HepG2 (cell line): Measurements from ENCODE around the gene TMEM87A. TPM values are rescaled to one million over a fixed set of nuclear protein-coding genes. Genes with fewer than 3 reads are reported as not detected.

Source experiments
- ADNP ChIP-seq: sonication (generic); formaldehyde crosslinking; IDR thresholded peaks from 2 replicates; pipeline ENCODE4 v1.4.0; 2020; ENCODE audit warnings: missing genetic modification reagents
- AGO1 ChIP-seq: fragments of 200-400 bp; formaldehyde crosslinking; IDR thresholded peaks from 2 replicates; pipeline ENCODE4 v1.6.1; 2017; ENCODE audit warnings: mild to moderate bottlenecking, low read depth, low read length, moderate library complexity; ENCODE audit not compliant: poor library complexity, severe bottlenecking
- CBFB ChIP-seq: sonication (generic); formaldehyde crosslinking; IDR thresholded peaks from 2 replicates; pipeline ENCODE4 v1.4.0; 2020; ENCODE audit warnings: missing genetic modification reagents
- CBX5 ChIP-seq: sonication (generic); formaldehyde crosslinking; IDR thresholded peaks from 2 replicates; pipeline ENCODE4 v1.4.0; 2020; ENCODE audit warnings: missing genetic modification reagents, borderline replicate concordance
- CEBPB ChIP-seq: IDR thresholded peaks from 2 replicates; pipeline ENCODE4 v1.6.1; 2011; ENCODE audit warnings: low read depth, low read length, improper control_type of control experiment, borderline replicate concordance
- CENPBD1 ChIP-seq: sonication (generic); formaldehyde crosslinking; IDR thresholded peaks from 2 replicates; pipeline ENCODE4 v1.8.0; 2022; ENCODE audit warnings: missing genetic modification reagents, low read depth, mild to moderate bottlenecking, borderline replicate concordance
- CSRNP2 ChIP-seq: sonication (generic); formaldehyde crosslinking; conservative IDR thresholded peaks from 2 replicates; pipeline ENCODE4 v1.8.0; 2022; ENCODE audit warnings: low read depth, missing genetic modification reagents
- GTF3A ChIP-seq: sonication (generic); formaldehyde crosslinking; conservative IDR thresholded peaks from 2 replicates; pipeline ENCODE4 v1.4.0; 2020; ENCODE audit warnings: mild to moderate bottlenecking, missing genetic modification reagents
- KLF11 ChIP-seq: IDR thresholded peaks from 2 replicates; pipeline ENCODE4 v1.6.1; 2016; ENCODE audit warnings: missing compliant biosample characterization
- MATR3 ChIP-seq: sonication (generic); formaldehyde crosslinking; IDR thresholded peaks from 2 replicates; pipeline ENCODE4 v1.4.0; 2020; ENCODE audit warnings: missing genetic modification reagents
- NFKBIZ ChIP-seq: IDR thresholded peaks from 2 replicates; pipeline ENCODE4 v1.6.1; 2018; ENCODE audit warnings: missing genetic modification reagents, missing compliant biosample characterization
- SALL1 ChIP-seq: sonication (generic); formaldehyde crosslinking; IDR thresholded peaks from 2 replicates; pipeline ENCODE4 v1.8.0; 2022; ENCODE audit warnings: mild to moderate bottlenecking, missing genetic modification reagents
- STAT6 ChIP-seq: sonication (generic); formaldehyde crosslinking; IDR thresholded peaks from 2 replicates; pipeline ENCODE4 v1.4.0; 2020; ENCODE audit warnings: missing genetic modification reagents, mild to moderate bottlenecking, borderline replicate concordance
- TMF1 ChIP-seq: sonication (generic); formaldehyde crosslinking; IDR thresholded peaks from 2 replicates; pipeline ENCODE4 v1.8.1; 2022; ENCODE audit warnings: low read depth, missing genetic modification reagents
- TP53 ChIP-seq: sonication (generic); formaldehyde crosslinking; conservative IDR thresholded peaks from 2 replicates; pipeline ENCODE4 v1.4.0; 2020; ENCODE audit warnings: missing genetic modification reagents
- ZBTB46 ChIP-seq: sonication (generic); formaldehyde crosslinking; IDR thresholded peaks from 2 replicates; pipeline ENCODE4 v1.4.0; 2020; ENCODE audit warnings: mild to moderate bottlenecking, missing genetic modification reagents, borderline replicate concordance
- ZBTB49 ChIP-seq: sonication (generic); formaldehyde crosslinking; IDR thresholded peaks from 2 replicates; pipeline ENCODE4 v1.4.0; 2020; ENCODE audit warnings: missing genetic modification reagents, borderline replicate concordance
- ZNF230 ChIP-seq: sonication (generic); formaldehyde crosslinking; IDR thresholded peaks from 2 replicates; pipeline ENCODE4 v1.4.0; 2020; ENCODE audit warnings: mild to moderate bottlenecking, missing genetic modification reagents
- ZNF562 ChIP-seq: sonication (generic); formaldehyde crosslinking; IDR thresholded peaks from 2 replicates; pipeline ENCODE4 v1.8.0; 2022; ENCODE audit warnings: missing genetic modification reagents, borderline replicate concordance
- ZNF589 ChIP-seq: sonication (generic); formaldehyde crosslinking; conservative IDR thresholded peaks from 2 replicates; pipeline ENCODE4 v1.8.0; 2022; ENCODE audit warnings: mild to moderate bottlenecking, moderate library complexity, missing genetic modification reagents
- polyA plus RNA-seq, 8 experiments: library from polyadenylated mRNA; depleted of rRNA in 3 of 8; stranded (reverse) in 7 of 8; unstranded in 1 of 8; fragments of >200 nt; fragmentation: Illumina TruSeq in 4 of 8; extraction: Trizol in 4 of 8; gene quantifications; 2 replicates each; pipeline versions ENCODE4 v1.2.1 to v1.2.3, GENCODE V29; 2011 to 2016; ENCODE audit warnings: low read depth in 4 of 8, missing spikeins in 1 of 8, mixed read lengths in 1 of 8; ENCODE audit not compliant: insufficient read depth in 1 of 8
- total RNA-seq, 5 experiments: library from RNA; depleted of rRNA; stranded (reverse); fragments of >200 nt; fragmentation: Illumina TruSeq; extraction: Trizol; gene quantifications; 2 replicates each; pipeline ENCODE4 v1.2.3, GENCODE V29; 2016; ENCODE audit warnings: low read depth in 1 of 5

TMEM87A gene
- total and polyA plus RNA-seq, 2 of the 13 experiments (the other 11 are each of a cell fraction or from before 2014, with no cell fraction given), result 20.2 to 42.8 TPM

GRCh38 chr15:42272939-42273899 is at the start of gene TMEM87A, which contains the start of gene GANC (continued):
- TF ChIP-seq ZNF589 (CRISPR knock-in tag) (no peak), SALL1 (CRISPR knock-in tag) (peak; percentile 89), GTF3A (CRISPR knock-in tag) (no peak; the same call in 1 of the 2 replicates), NFKBIZ (no peak), TP53 (CRISPR knock-in tag) (peak; percentile 92), CEBPB (no peak), ADNP (CRISPR knock-in tag) (no peak), CBFB (CRISPR knock-in tag) (0 out of 2 replicates have a peak, but pooled peaks have one; percentile 15), ZNF230 (CRISPR knock-in tag) (peak; percentile 60; the same call in 1 of the 2 replicates), CENPBD1 (CRISPR knock-in tag) (no peak), KLF11 (CRISPR knock-in tag) (peak; percentile 84; the same call in 1 of the 2 replicates), CBX5 (no peak; the same call in 1 of the 2 replicates), TMF1 (0 out of 2 replicates have a peak, but pooled peaks have one; percentile 68), ZBTB46 (no peak), MATR3 (CRISPR knock-in tag) (no peak), ZBTB49 (CRISPR knock-in tag) (no peak), ZNF562 (no peak), STAT6 (CRISPR knock-in tag) (no peak), AGO1 (no peak), CSRNP2 (CRISPR knock-in tag) (no peak)
